HepG2 (cell line): ENCODE measurements around the gene SIK3. TPM values are rescaled to one million over a fixed set of nuclear protein-coding genes. Genes with fewer than 3 reads are reported as not detected.
A peak's percentile ranks its signal among the peaks of the same experiment; 100 is the strongest.

ENCODE experiments used
- ATAC-seq: fragments of 200-7000 bp; cut with Tn5 transposase; 3 replicates; pipeline ENCODE4 v1.9.1; 2020; ENCODE audit warnings: mild to moderate bottlenecking, moderate library complexity
- BruUV-seq: library from RNA; stranded (reverse); fragments of 400-500 nt; replicated peaks from 2 replicates; lab custom pipeline; 2021; lab: Mats Ljungman, UMichigan
- CTCF ChIA-PET: fragments of 300-600 bp; formaldehyde crosslinking; extraction: SDS; loops from one replicate; lab custom pipeline; 2021; ENCODE audit warnings: low total read pairs, inconsistent platforms, low intra/inter-chr PET ratio; lab: Yijun Ruan, JAX
- POLR2A ChIA-PET: fragments of 350-600 bp; sonication (Branson Sonifier 250); formaldehyde crosslinking; loops from one replicate; lab custom pipeline; 2020; ENCODE audit warnings: antibody characterized with exemption, inconsistent platforms; lab: Yijun Ruan, JAX
- DNase-seq: peaks from one replicate; pipeline ENCODE4 v3.0.0-alpha.2; 2015; ENCODE audit warnings: low spot score
- FAIRE-seq: peaks from 3 replicates; lab custom pipeline; 2011; peaks lifted over from hg19 to GRCh38; lab: Jason Lieb, UNC
- H2AFZ ChIP-seq: one replicate; pipeline ENCODE4 v1.6.1; 2011; ENCODE audit warnings: low read length, inconsistent platforms
- H3K27ac ChIP-seq: fragments of 300-600 bp; 3 replicates; pipeline ENCODE4 v1.8.0; 2011; ENCODE audit warnings: mixed run types, mild to moderate bottlenecking, mixed read lengths, low read length, inconsistent platforms; ENCODE audit not compliant: insufficient read depth; ENCODE audit errors: extremely low read length
- H3K27me3 ChIP-seq, 2 experiments: fragments of 200-600 bp in 1 of 2; 2 replicates in 1 of 2; 3 replicates in 1 of 2; pipeline versions ENCODE4 v1.6.0 to v1.8.0; 2011; ENCODE audit warnings: low read length in 2 of 2, mild to moderate bottlenecking in 2 of 2, moderate library complexity in 2 of 2, inconsistent platforms in 1 of 2; ENCODE audit not compliant: insufficient read depth in 2 of 2, control insufficient read depth in 1 of 2
- H3K36me3 ChIP-seq, 2 experiments: fragments of 200-600 bp in 1 of 2; replicated peaks in 1 of 2; 2 replicates in 1 of 2; 3 replicates in 1 of 2; pipeline versions ENCODE4 v1.5.1 to v1.8.0; 2011; ENCODE audit warnings: low read length in 2 of 2, inconsistent platforms in 1 of 2; ENCODE audit not compliant: insufficient read depth in 2 of 2, control insufficient read depth in 1 of 2
- H3K4me1 ChIP-seq: 2 replicates; pipeline ENCODE4 v1.5.1; 2012; ENCODE audit warnings: low read length, inconsistent platforms; ENCODE audit not compliant: insufficient read depth
- H3K4me2 ChIP-seq: 2 replicates; pipeline ENCODE4 v1.6.0; 2011; ENCODE audit warnings: low read depth, low read length, inconsistent platforms
- H3K4me3 ChIP-seq, 3 experiments: fragments of 200-600 bp in 1 of 3; sonication (generic), shearing (Covaris generic) in 1 of 3; replicated peaks in 1 of 3; 2 replicates each; pipeline ENCODE4 v1.5.1; 2011 to 2016; ENCODE audit warnings: low read length in 3 of 3, inconsistent platforms in 2 of 3, low read depth in 2 of 3, mild to moderate bottlenecking in 2 of 3, control low read depth in 1 of 3, mixed read lengths in 1 of 3; ENCODE audit not compliant: insufficient read depth in 1 of 3
- H3K79me2 ChIP-seq: one replicate; pipeline ENCODE4 v1.6.1; 2011; ENCODE audit warnings: low read length, inconsistent platforms; ENCODE audit not compliant: insufficient read depth
- H3K9ac ChIP-seq: 2 replicates; pipeline ENCODE4 v1.6.0; 2011; ENCODE audit warnings: mild to moderate bottlenecking, low read depth, low read length, inconsistent platforms; ENCODE audit not compliant: insufficient read depth
- H3K9me3 ChIP-seq: 2 replicates; pipeline ENCODE4 v1.5.1; 2012; ENCODE audit warnings: mild to moderate bottlenecking, low read length
- H4K20me1 ChIP-seq: 2 replicates; pipeline ENCODE4 v1.6.0; 2011; ENCODE audit warnings: inconsistent platforms, mild to moderate bottlenecking, low read length, moderate library complexity; ENCODE audit not compliant: insufficient read depth
- BRD4 ChIP-seq: sonication (generic); formaldehyde crosslinking; IDR thresholded peaks from 2 replicates; pipeline ENCODE4 v1.4.0; 2020; ENCODE audit warnings: missing genetic modification reagents
- FOSL1 ChIP-seq: sonication (generic); formaldehyde crosslinking; IDR thresholded peaks from 2 replicates; pipeline ENCODE4 v1.9.0; 2021; ENCODE audit warnings: missing genetic modification reagents, borderline replicate concordance
- GPBP1L1 ChIP-seq: sonication (generic); formaldehyde crosslinking; IDR thresholded peaks from 2 replicates; pipeline ENCODE4 v1.5.0; 2020; ENCODE audit warnings: mild to moderate bottlenecking, missing genetic modification reagents
- HNRNPH1 ChIP-seq: fragments of 200-400 bp; formaldehyde crosslinking; optimal IDR thresholded peaks from 2 replicates; pipeline ENCODE3; 2017; ENCODE audit warnings: mild to moderate bottlenecking, low read depth, low read length
- MED1 ChIP-seq: sonication (generic); formaldehyde crosslinking; IDR thresholded peaks from 2 replicates; pipeline ENCODE4 v1.4.0; 2020; ENCODE audit warnings: missing genetic modification reagents
- NR2F6 ChIP-seq, 2 experiments: IDR thresholded peaks; 2 replicates each; pipeline ENCODE4 v1.6.1; 2016; ENCODE audit warnings: antibody characterized with exemption in 1 of 2, mild to moderate bottlenecking in 1 of 2
- ONECUT2 ChIP-seq: sonication (generic); formaldehyde crosslinking; IDR thresholded peaks from 2 replicates; pipeline ENCODE4 v1.4.0; 2020; ENCODE audit warnings: missing genetic modification reagents
- PHB2 ChIP-seq: fragments of 450-650 bp; IDR thresholded peaks from 2 replicates; pipeline ENCODE4 v1.6.1; 2018; ENCODE audit not compliant: partially characterized antibody
- RARA ChIP-seq: IDR thresholded peaks from 2 replicates; pipeline ENCODE4 v1.6.1; 2016; ENCODE audit warnings: missing genetic modification reagents, missing compliant biosample characterization
- SYNCRIP ChIP-seq: fragments of 200-400 bp; formaldehyde crosslinking; IDR thresholded peaks from 2 replicates; pipeline ENCODE4 v1.6.1; 2018; ENCODE audit warnings: mild to moderate bottlenecking, low read depth, low read length; ENCODE audit not compliant: insufficient read depth
- TCF7L2 ChIP-seq: IDR thresholded peaks from 2 replicates; pipeline ENCODE4 v1.6.1; 2011; ENCODE audit warnings: mild to moderate bottlenecking, low read depth, low read length, moderate library complexity
- ZNF34 ChIP-seq: sonication (generic); formaldehyde crosslinking; IDR thresholded peaks from 2 replicates; pipeline ENCODE4 v1.4.0; 2020; ENCODE audit warnings: mild to moderate bottlenecking, missing genetic modification reagents, borderline replicate concordance
- ZNF503 ChIP-seq: sonication (generic); formaldehyde crosslinking; IDR thresholded peaks from 2 replicates; pipeline ENCODE4 v1.4.0; 2020; ENCODE audit warnings: missing genetic modification reagents
- ZNF576 ChIP-seq: sonication (generic); formaldehyde crosslinking; IDR thresholded peaks from 2 replicates; pipeline ENCODE4 v1.4.0; 2020; ENCODE audit warnings: mild to moderate bottlenecking, missing genetic modification reagents
- ZNF605 ChIP-seq: sonication (generic); formaldehyde crosslinking; IDR thresholded peaks from 2 replicates; pipeline ENCODE4 v1.8.0; 2022; ENCODE audit warnings: mild to moderate bottlenecking, missing genetic modification reagents
- ZNF672 ChIP-seq: sonication (generic); formaldehyde crosslinking; IDR thresholded peaks from 2 replicates; pipeline ENCODE4 v1.8.1; 2022; ENCODE audit warnings: missing genetic modification reagents
- ZNF75D ChIP-seq: sonication (generic); formaldehyde crosslinking; IDR thresholded peaks from 2 replicates; pipeline ENCODE4 v1.8.1; 2023; ENCODE audit warnings: missing genetic modification reagents, mild to moderate bottlenecking, borderline replicate concordance
- ZSCAN31 ChIP-seq: sonication (generic); formaldehyde crosslinking; IDR thresholded peaks from 2 replicates; pipeline ENCODE4 v1.5.0; 2020; ENCODE audit warnings: low read depth, mild to moderate bottlenecking, missing genetic modification reagents
- ZZZ3 ChIP-seq: sonication (generic); formaldehyde crosslinking; IDR thresholded peaks from 2 replicates; pipeline ENCODE4 v1.4.0; 2020; ENCODE audit warnings: missing genetic modification reagents, mild to moderate bottlenecking, borderline replicate concordance
- WGBS: methylation state at CpG from one replicate; pipeline ENCODE4 v1.1.6; 2017; ENCODE audit warnings: low lambda C conversion rate; 5-methylcytosine and 5-hydroxymethylcytosine counted together
- in situ Hi-C: cut with HindIII; loops from 2 replicates; pipeline ENCODE4 v1.10.0; 2017; ENCODE audit warnings: low pct_unique_long_range_greater_than_20kb; ENCODE audit not compliant: extremely low pct_ligation_motif_present
- intact Hi-C: fragments of 100-400 bp; cut with micrococcal nuclease; formaldehyde crosslinking; loops from one replicate; pipeline ENCODE4 v1.10.0; 2022; ENCODE audit not compliant: unreplicated experiment
- polyA plus RNA-seq, 8 experiments: library from polyadenylated mRNA; depleted of rRNA in 3 of 8; stranded (reverse) in 7 of 8; unstranded in 1 of 8; fragments of >200 nt; fragmentation: Illumina TruSeq in 4 of 8; extraction: Trizol in 4 of 8; gene quantifications; 2 replicates each; pipeline versions ENCODE4 v1.2.1 to v1.2.3, GENCODE V29; 2011 to 2016; ENCODE audit warnings: low read depth in 4 of 8, missing spikeins in 1 of 8, mixed read lengths in 1 of 8; ENCODE audit not compliant: insufficient read depth in 1 of 8
- total RNA-seq, 5 experiments: library from RNA; depleted of rRNA; stranded (reverse); fragments of >200 nt; fragmentation: Illumina TruSeq; extraction: Trizol; gene quantifications; 2 replicates each; pipeline ENCODE4 v1.2.3, GENCODE V29; 2016; ENCODE audit warnings: low read depth in 1 of 5
- TF ChIP-seq, protein P1 (sequence below): sonication (generic); formaldehyde crosslinking; conservative IDR thresholded peaks from 2 replicates; pipeline ENCODE4 v1.8.0; 2022; ENCODE audit warnings: mild to moderate bottlenecking, moderate library complexity, missing genetic modification reagents

Gene SIK3
- total and polyA plus RNA-seq, 2 of the 13 experiments (the other 11 are each of a cell fraction or from before 2014, with no cell fraction given): 5.7 to 9.8 TPM

DNA sequence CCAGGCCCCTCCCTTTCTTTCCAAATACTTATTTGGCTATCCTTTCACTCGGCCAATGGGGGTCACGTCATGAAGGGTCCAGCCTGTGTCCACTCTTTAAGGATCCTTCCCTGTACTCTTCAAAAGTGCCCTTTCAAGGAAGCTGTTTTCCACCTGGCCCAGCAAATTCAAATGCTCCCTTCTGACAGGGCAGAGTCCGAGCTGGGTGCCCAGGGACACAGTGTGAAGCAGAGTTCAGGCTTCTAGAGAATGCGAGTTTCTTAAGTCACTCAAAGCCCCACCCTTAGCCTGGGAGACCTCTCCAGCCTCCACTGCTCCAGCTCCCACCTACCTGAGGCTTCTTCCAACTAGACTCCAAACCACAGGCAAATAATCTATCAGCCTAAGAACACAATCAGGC lies 255.3 kb downstream of the SIK3 start:
- DNase-seq (no peak), ATAC-seq (no peak), FAIRE-seq (no peak)
- H3K9ac ChIP-seq: no peak overlapping the region
- no peaks in the 10 kb centered on the region for H3K79me2 ChIP-seq
- no peak overlapping the region for H3K4me2 ChIP-seq
- peaks cover 62% of the 10 kb centered on the region for H3K4me1 ChIP-seq
- in situ Hi-C loops (no loop called here), intact Hi-C loops (no loop called here)
- TF ChIP-seq ZNF34: no peak
- TF ChIP-seq TCF7L2: no peak
- TF ChIP-seq ZZZ3: no peak
- TF ChIP-seq MED1 (CRISPR knock-in tag): no peak
- no peak for TF ChIP-seq ZNF605 (CRISPR knock-in tag)
- no peak for TF ChIP-seq NR2F6 (IDR thresholded peaks at IDR 0.05)
- TF ChIP-seq NR2F6 (CRISPR knock-in tag; IDR thresholded peaks at IDR 0.05): no peak
- TF ChIP-seq RARA (CRISPR knock-in tag): no peak
- TF ChIP-seq, protein P1, sequence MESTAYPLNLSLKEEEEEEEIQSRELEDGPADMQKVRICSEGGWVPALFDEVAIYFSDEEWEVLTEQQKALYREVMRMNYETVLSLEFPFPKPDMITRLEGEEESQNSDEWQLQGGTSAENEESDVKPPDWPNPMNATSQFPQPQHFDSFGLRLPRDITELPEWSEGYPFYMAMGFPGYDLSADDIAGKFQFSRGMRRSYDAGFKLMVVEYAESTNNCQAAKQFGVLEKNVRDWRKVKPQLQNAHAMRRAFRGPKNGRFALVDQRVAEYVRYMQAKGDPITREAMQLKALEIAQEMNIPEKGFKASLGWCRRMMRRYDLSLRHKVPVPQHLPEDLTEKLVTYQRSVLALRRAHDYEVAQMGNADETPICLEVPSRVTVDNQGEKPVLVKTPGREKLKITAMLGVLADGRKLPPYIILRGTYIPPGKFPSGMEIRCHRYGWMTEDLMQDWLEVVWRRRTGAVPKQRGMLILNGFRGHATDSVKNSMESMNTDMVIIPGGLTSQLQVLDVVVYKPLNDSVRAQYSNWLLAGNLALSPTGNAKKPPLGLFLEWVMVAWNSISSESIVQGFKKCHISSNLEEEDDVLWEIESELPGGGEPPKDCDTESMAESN: no peak
- no peak for TF ChIP-seq ZNF503 (CRISPR knock-in tag)
- no peak for TF ChIP-seq PHB2
- no peak for TF ChIP-seq GPBP1L1 (CRISPR knock-in tag)
- TF ChIP-seq ZNF576 (CRISPR knock-in tag): no peak
- TF ChIP-seq HNRNPH1: no peak
- TF ChIP-seq SYNCRIP: no peak
- TF ChIP-seq FOSL1: no peak
- no peak for TF ChIP-seq ONECUT2 (CRISPR knock-in tag)
- no peak for TF ChIP-seq ZNF75D
- TF ChIP-seq ZSCAN31 (CRISPR knock-in tag): no peak
- TF ChIP-seq ZNF672 (CRISPR knock-in tag): no peak
- TF ChIP-seq BRD4 (CRISPR knock-in tag): no peak
- H2AFZ ChIP-seq: no peak overlapping the region
- peaks cover 15 to 32% of the 10 kb centered on the region in 2 experiments for H3K36me3 ChIP-seq
- peak overlapping the region; percentile 20 for H3K27ac ChIP-seq
- POLR2A ChIA-PET: interaction anchor here (0.6 to 11.5 kb wide), 2 partner anchors 8 to 16 kb away, joined by 6 to 361 read pairs; partner anchors contain the start of genes APOA4 and APOC3
- no peaks in the 10 kb centered on the region for H4K20me1 ChIP-seq
- H3K4me3 ChIP-seq: no peak overlapping the region
- no peaks in the 10 kb centered on the region for H3K27me3 ChIP-seq
- H3K9me3 ChIP-seq: no peaks in the 10 kb centered on the region
- BruUV-seq: no TSS peak
- CTCF ChIA-PET: no interaction called here
- 69% methylated on average over 3 of the region's 4 CpGs for WGBS
